Fibroblast of the aortic adventitia (primary cell): ENCODE measurements around the gene MICU1. TPM values are rescaled to one million over a fixed set of nuclear protein-coding genes. Genes with fewer than 3 reads are reported as not detected.

Experiments
- DNase-seq: peaks from one replicate; pipeline ENCODE4 v3.0.0-alpha.2; 2010; ENCODE audit warnings: low read depth
- H3K4me3 ChIP-seq: 2 replicates; pipeline ENCODE4 v1.5.1; 2011; ENCODE audit warnings: low read depth, mild to moderate bottlenecking, control low read depth, low read length, moderate library complexity
- total RNA-seq: library from RNA; depleted of rRNA; stranded (reverse); fragments of >200 nt; gene quantifications from 2 replicates; pipeline ENCODE4 v1.2.3, GENCODE V29; 2012; ENCODE audit warnings: low replicate concordance
- TF ChIP-seq, protein P1 (sequence below): IDR thresholded peaks from 2 replicates; pipeline ENCODE4 v1.5.1; 2011; ENCODE audit warnings: mild to moderate bottlenecking, low read length, control low read depth, inconsistent platforms; ENCODE audit not compliant: insufficient read depth

Gene MICU1
- total RNA-seq, 1 donor = 58.3 TPM

DNA sequence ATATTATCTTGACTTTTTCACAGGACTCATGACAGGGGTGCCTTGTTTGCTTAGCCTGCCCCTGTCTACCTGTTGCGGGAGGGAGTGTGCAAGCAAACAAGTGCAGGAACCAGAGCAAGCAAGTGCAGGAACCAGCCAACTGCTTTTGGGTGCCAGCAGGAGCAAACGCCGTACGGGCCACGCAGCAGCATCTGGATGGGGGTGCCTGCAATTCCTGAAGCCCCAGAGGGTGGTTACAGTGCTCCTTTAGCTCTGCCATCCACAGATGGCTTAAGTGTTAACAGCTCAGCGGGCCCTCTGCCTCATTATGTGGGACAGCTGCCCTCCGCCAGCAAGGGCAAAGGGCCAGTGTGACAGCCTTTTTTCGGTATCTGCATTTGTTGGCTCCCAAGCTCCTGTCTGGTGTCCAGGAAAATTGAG is 83.5 kb downstream of the MICU1 start:
- H3K4me3 ChIP-seq = no peak overlapping the region
- DNase-seq = no peak
- TF ChIP-seq, protein P1, sequence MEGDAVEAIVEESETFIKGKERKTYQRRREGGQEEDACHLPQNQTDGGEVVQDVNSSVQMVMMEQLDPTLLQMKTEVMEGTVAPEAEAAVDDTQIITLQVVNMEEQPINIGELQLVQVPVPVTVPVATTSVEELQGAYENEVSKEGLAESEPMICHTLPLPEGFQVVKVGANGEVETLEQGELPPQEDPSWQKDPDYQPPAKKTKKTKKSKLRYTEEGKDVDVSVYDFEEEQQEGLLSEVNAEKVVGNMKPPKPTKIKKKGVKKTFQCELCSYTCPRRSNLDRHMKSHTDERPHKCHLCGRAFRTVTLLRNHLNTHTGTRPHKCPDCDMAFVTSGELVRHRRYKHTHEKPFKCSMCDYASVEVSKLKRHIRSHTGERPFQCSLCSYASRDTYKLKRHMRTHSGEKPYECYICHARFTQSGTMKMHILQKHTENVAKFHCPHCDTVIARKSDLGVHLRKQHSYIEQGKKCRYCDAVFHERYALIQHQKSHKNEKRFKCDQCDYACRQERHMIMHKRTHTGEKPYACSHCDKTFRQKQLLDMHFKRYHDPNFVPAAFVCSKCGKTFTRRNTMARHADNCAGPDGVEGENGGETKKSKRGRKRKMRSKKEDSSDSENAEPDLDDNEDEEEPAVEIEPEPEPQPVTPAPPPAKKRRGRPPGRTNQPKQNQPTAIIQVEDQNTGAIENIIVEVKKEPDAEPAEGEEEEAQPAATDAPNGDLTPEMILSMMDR = no peak

DNA sequence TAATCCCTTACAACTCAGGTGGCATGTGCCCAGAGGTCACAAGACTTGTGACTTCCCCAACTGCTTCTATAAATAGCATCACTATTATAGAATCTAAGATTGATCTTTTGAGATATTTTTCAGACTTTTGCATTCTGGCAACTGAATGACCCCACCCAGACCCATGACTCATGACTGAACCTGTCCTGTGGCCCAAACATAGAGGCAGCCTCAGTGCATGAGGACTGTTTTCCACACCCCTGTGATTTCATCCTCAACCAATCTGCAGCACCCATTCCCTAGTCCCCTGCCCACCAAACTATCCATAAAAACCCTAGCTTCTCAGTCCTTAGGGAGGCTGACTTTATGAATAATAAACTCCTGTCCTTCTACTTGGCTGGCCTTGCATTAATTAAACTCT is 84.5 kb downstream of the MICU1 start:
- no peak for DNase-seq
- H3K4me3 ChIP-seq = no peak overlapping the region
- TF ChIP-seq, protein P1 = no peak

DNA sequence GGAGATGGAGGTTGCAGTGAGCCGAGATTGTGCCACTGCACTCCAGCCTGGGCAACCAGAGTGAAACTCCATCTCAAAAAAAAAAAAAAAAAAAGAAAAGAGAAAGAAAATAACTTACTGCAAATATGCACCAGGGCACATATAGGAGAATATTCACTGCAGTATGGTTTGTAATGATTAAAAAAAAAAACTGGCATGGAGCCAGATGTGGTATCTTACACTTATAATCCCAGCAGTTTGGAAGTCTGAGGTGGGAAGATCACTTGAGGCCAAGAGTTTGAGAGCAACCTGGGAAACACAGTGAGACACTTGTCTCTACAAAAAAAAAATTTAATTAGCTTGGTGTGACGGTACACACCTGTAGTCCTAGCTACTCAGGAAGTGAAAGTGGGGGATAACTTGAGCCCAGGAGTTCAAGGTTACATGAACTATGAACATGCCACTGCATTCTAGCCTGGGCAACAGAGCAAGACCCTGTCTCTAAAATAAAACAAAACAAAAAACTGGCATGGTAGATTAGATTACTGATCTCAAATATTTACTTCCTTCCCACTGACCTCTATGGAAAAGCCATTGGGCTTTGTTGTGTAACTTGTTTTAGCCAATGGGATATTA is 85.6 kb downstream of the MICU1 start:
- DNase-seq = no peak
- TF ChIP-seq, protein P1 = no peak
- H3K4me3 ChIP-seq = no peak overlapping the region

DNA sequence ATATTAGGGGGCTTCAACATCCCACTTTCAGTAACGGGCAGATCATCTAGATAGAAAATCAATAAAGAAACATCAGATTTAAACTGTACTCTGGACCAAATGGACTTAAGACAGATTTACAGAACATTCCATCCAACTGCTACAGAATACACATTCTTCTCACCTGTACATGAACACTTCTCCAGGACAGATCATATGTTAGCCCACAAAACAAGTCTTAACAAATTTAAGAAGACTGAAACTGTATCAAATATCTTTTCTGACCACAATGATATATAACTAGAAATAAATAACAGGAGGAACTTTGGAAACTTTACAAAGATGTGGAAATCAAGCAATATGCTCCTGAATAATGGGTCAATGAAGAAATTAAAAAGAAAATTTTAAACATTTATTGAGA is 86.7 kb downstream of the MICU1 start:
- TF ChIP-seq, protein P1 = no peak
- no peak for DNase-seq
- no peak overlapping the region for H3K4me3 ChIP-seq

DNA sequence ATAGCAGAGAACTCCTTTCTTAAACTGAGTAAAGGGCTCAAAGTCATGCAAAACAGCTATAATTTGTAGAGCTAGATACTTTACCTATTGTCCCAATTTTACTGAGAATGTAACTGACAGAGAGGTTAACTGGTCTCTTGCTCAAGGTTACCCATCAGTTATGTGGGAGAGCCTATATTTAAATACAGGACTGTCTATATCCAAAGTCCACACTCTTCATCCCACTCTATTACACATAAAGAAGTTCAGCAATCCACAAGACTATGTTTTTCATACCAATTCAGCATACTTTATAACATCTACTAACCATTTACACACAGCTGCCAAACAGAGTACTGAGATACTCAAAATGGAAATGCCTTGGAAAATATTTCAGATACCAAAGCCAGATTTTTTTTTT is 100.2 kb downstream of the MICU1 start:
- DNase-seq = no peak
- TF ChIP-seq, protein P1 = no peak
- H3K4me3 ChIP-seq = no peak overlapping the region

DNA sequence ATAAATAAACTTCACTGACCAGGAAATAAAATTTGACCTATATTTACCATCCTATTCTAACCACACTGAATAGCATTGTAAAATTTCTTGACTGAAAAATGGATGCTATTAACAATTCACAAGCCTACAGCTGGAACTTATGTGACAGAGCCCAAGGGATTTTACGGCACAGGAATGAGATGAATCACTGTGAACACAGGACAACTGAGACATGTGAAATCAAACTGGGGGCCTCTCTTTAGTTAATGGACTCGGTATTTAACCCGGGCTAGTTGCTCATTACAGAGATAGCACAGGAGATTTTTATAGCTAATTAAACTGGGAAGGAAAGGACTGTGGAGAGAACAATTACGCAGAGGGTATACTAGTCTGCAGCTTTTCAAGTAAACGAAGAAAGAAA is 100.6 kb downstream of the MICU1 start:
- DNase-seq = peak; percentile 5
- no peak overlapping the region for H3K4me3 ChIP-seq
- TF ChIP-seq, protein P1 = no peak

DNA sequence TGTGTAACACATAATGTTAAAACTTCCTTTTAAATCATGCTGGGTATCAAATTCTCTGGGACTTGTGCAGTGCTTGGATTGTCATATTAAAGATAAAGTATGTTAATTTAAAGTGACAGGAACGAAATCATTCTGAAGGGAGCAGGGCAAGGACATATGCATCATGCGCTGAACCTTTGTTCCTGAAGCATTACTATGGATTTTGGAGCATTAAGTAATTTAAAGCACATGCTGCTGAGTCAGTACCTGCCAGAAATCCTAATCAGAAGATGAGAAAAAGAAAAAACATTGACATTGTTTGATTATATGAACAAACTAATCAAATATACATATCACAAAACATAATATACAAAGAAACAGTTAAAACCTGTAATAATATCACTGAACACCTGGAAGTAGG is 101.4 kb downstream of the MICU1 start:
- H3K4me3 ChIP-seq = no peak overlapping the region
- no peak for DNase-seq
- TF ChIP-seq, protein P1 = no peak
